Astrocyte (in vitro differentiated cells and primary cell): ENCODE results near the gene POLG2.

Experiments used
- CTCF ChIP-seq: IDR thresholded peaks from 2 replicates; pipeline ENCODE4 v1.5.1; 2011; ENCODE audit warnings: low read depth, mild to moderate bottlenecking, inconsistent platforms, low read length, moderate library complexity; ENCODE audit not compliant: insufficient read depth
- EZH2 ChIP-seq: IDR thresholded peaks from 2 replicates; pipeline ENCODE4 v1.6.1; 2012; ENCODE audit warnings: mild to moderate bottlenecking, low read length, inconsistent platforms; ENCODE audit not compliant: insufficient read depth

GRCh38 chr17:64443086-64443760 lies 53.6 kb downstream of the POLG2 start:
- no peak for TF ChIP-seq CTCF
- TF ChIP-seq EZH2 = no peak
